ENCODE data around the gene SORCS1. TPM values are rescaled to one million over a fixed set of nuclear protein-coding genes. Genes with fewer than 3 reads are reported as not detected.

The SORCS1 gene
- total and polyA plus RNA-seq, 2 experiments from 2014 or later, result 45.6 to 73.0 TPM

GRCh38 chr10:106981452-106982075, 182.9 kb downstream of the SORCS1 start:
- Histone ChIP-seq H3K4me1 (ENCODE audit: low read depth) (peaks cover 10% of the 10 kb centered on the region), H3K27me3 (no peaks in the 10 kb centered on the region), H3K27ac (no peak overlapping the region), H3K36me3 (no peaks in the 10 kb centered on the region), H3K4me3 (no peak overlapping the region), H3K9me3 (ENCODE audit: low read depth) (no peaks in the 10 kb centered on the region)
- no peak for DNase-seq (ENCODE audit: low read depth in 1 of 2, low spot score in 1 of 2)
- no peak for TF ChIP-seq CTCF (IDR thresholded peaks at IDR 0.05; ENCODE audit: low read depth, low read length)

- TF ChIP-seq CTCF (IDR thresholded peaks at IDR 0.05; ENCODE audit: low read depth, low read length), result no peak
- Histone ChIP-seq H3K27ac (peak overlapping the region; percentile 15), H3K9me3 (ENCODE audit: low read depth) (no peaks in the 10 kb centered on the region), H3K4me1 (ENCODE audit: low read depth) (peaks cover 10% of the 10 kb centered on the region), H3K36me3 (no peaks in the 10 kb centered on the region), H3K27me3 (no peaks in the 10 kb centered on the region), H3K4me3 (no peak overlapping the region)
- DNase-seq (ENCODE audit: low read depth in 1 of 2, low spot score in 1 of 2), result no peak
Measured at GRCh38 chr10:106980495-106981451, 183.7 kb downstream of the SORCS1 start.

- Histone ChIP-seq H3K36me3 (no peaks in the 10 kb centered on the region), H3K4me1 (ENCODE audit: low read depth) (peaks cover 16% of the 10 kb centered on the region), H3K27me3 (no peaks in the 10 kb centered on the region), H3K27ac (no peak overlapping the region), H3K9me3 (ENCODE audit: low read depth) (no peaks in the 10 kb centered on the region), H3K4me3 (no peak overlapping the region)
- no peak for TF ChIP-seq CTCF (IDR thresholded peaks at IDR 0.05; ENCODE audit: low read depth, low read length)
- no peak for DNase-seq (ENCODE audit: low read depth in 1 of 2, low spot score in 1 of 2)
Measured at GRCh38 chr10:106978756-106979155, 185.8 kb downstream of the SORCS1 start.

- Histone ChIP-seq H3K27me3 (no peaks in the 10 kb centered on the region), H3K4me3 (no peak overlapping the region), H3K36me3 (no peaks in the 10 kb centered on the region), H3K27ac (no peak overlapping the region), H3K9me3 (ENCODE audit: low read depth) (no peaks in the 10 kb centered on the region), H3K4me1 (ENCODE audit: low read depth) (peaks cover 6% of the 10 kb centered on the region)
- TF ChIP-seq CTCF (IDR thresholded peaks at IDR 0.05; ENCODE audit: low read depth, low read length), result no peak
- no peak for DNase-seq (ENCODE audit: low read depth in 1 of 2, low spot score in 1 of 2)
Measured at GRCh38 chr10:106973716-106974115, 190.8 kb downstream of the SORCS1 start.

- no peaks in the 10 kb centered on the region for H3K9me3 ChIP-seq (ENCODE audit: low read depth)
- no peaks in the 10 kb centered on the region for H3K36me3 ChIP-seq
- no peaks in the 10 kb centered on the region for H3K27me3 ChIP-seq
- no peak overlapping the region for H3K27ac ChIP-seq
- DNase-seq (ENCODE audit: low read depth in 1 of 2, low spot score in 1 of 2), result no peak
- no peak for TF ChIP-seq CTCF (IDR thresholded peaks at IDR 0.05; ENCODE audit: low read depth, low read length)
- no peak overlapping the region for H3K4me3 ChIP-seq
- H3K4me1 ChIP-seq (ENCODE audit: low read depth), result peaks cover 6% of the 10 kb centered on the region
Measured at GRCh38 chr10:106973288-106973687, 191.2 kb downstream of the SORCS1 start.
